ENCODE measurements around the gene C22orf15. TPM values are rescaled to one million over a fixed set of nuclear protein-coding genes. Genes with fewer than 3 reads are reported as not detected.

The C22orf15 gene
- total RNA-seq, 1 donor from 2014 or later, result not detected

- peaks cover 7% of the 10 kb centered on the region for H3K36me3 ChIP-seq
- peaks cover 83% of the 10 kb centered on the region for H3K4me1 ChIP-seq
- H3K4me3 ChIP-seq, result no peak overlapping the region
- H3K9me3 ChIP-seq (replicated peaks), result no peaks in the 10 kb centered on the region
- peak overlapping the region; percentile 94 for H3K27ac ChIP-seq (replicated peaks)
- DNase-seq, result no peak
- intact Hi-C loops (cut with micrococcal nuclease), result no loop called here
- H3K27me3 ChIP-seq (ENCODE audit: low read depth), result no peaks in the 10 kb centered on the region
- TF ChIP-seq CTCF (IDR thresholded peaks at IDR 0.05; ENCODE audit: borderline replicate concordance), result no peak
Measured at GRCh38 chr22:23769321-23769965, 6.7 kb downstream of the C22orf15 start.

GRCh38 chr22:23772315-23772648 lies 9.5 kb downstream of the C22orf15 start:
- Histone ChIP-seq H3K36me3 (no peaks in the 10 kb centered on the region), H3K9me3 (replicated peaks) (no peaks in the 10 kb centered on the region), H3K27me3 (ENCODE audit: low read depth) (no peaks in the 10 kb centered on the region), H3K27ac (replicated peaks) (peak overlapping the region; percentile 83), H3K4me3 (peak overlapping the region; percentile 70), H3K4me1 (peaks cover 79% of the 10 kb centered on the region)
- intact Hi-C loops (cut with micrococcal nuclease), result loop anchor here (5.0 kb wide), 1 partner anchor 75 kb away; no protein-coding TSS in a partner anchor
- no peak for DNase-seq
- TF ChIP-seq CTCF (IDR thresholded peaks at IDR 0.05; ENCODE audit: borderline replicate concordance), result no peak

- Histone ChIP-seq H3K4me3 (peak within 1 kb of the TSS; percentile 70), H3K27me3 (ENCODE audit: low read depth) (no peaks in the 10 kb centered on the region), H3K27ac (replicated peaks) (peak within 1 kb of the TSS; percentile 83), H3K36me3 (no peaks in the 10 kb centered on the region), H3K9me3 (replicated peaks) (no peaks in the 10 kb centered on the region), H3K4me1 (peaks cover 79% of the 10 kb centered on the region)
- peak; percentile 12 for TF ChIP-seq CTCF (IDR thresholded peaks at IDR 0.05; ENCODE audit: borderline replicate concordance)
- DNase-seq, result peak; percentile 73
- intact Hi-C loops (cut with micrococcal nuclease), result loop anchor here (5.0 kb wide), 1 partner anchor 74 kb away; no protein-coding TSS in a partner anchor
Measured at GRCh38 chr22:23772649-23773473, 10.1 kb downstream of the C22orf15 start, which contains the start of gene MMP11. MMP11 (plus strand) TSS chr22:23772849; CDS start chr22:23772871, 22 bp downstream.

- Histone ChIP-seq H3K27ac (replicated peaks) (peak overlapping the region; percentile 83), H3K4me3 (peak overlapping the region; percentile 70), H3K36me3 (no peaks in the 10 kb centered on the region), H3K9me3 (replicated peaks) (no peaks in the 10 kb centered on the region), H3K4me1 (peaks cover 79% of the 10 kb centered on the region), H3K27me3 (ENCODE audit: low read depth) (no peaks in the 10 kb centered on the region)
- intact Hi-C loops (cut with micrococcal nuclease), result loop anchor here (5.0 kb wide), 1 partner anchor 74 kb away; no protein-coding TSS in a partner anchor
- no peak for TF ChIP-seq CTCF (IDR thresholded peaks at IDR 0.05; ENCODE audit: borderline replicate concordance)
- DNase-seq, result peak; percentile 61
Measured at GRCh38 chr22:23773483-23774113, 10.8 kb downstream of the C22orf15 start.

Data from left ventricle myocardium inferior (tissue), 1 donor.